ENCODE data around the gene LRRC4C.
A peak's percentile ranks its signal among the peaks of the same experiment; 100 is the strongest.
"Not testable (repeated sequence)": the region's sequence is repeated elsewhere in the genome, so short reads cannot be mapped to it uniquely, and the experiment has no call there.

Gene LRRC4C

GRCh38 chr11:41019666-41020065, 439.8 kb downstream of the LRRC4C start:
- DNase-seq (ENCODE audit: low read depth): not testable (repeated sequence)

GRCh38 chr11:41018224-41018623, 441.2 kb downstream of the LRRC4C start:
- no peak for DNase-seq (ENCODE audit: low read depth)

- no peak for DNase-seq (ENCODE audit: low read depth)
These were observed 448.9 kb downstream of the LRRC4C start for GRCh38 chr11:41010361-41011050.

- DNase-seq (ENCODE audit: low read depth): no peak
These were observed 453.5 kb downstream of the LRRC4C start for GRCh38 chr11:41005986-41006385.

- peak; percentile 33 for DNase-seq (ENCODE audit: low read depth)
These were observed 455.8 kb downstream of the LRRC4C start for GRCh38 chr11:41003339-41004282.

GRCh38 chr11:40998920-40999319, 460.5 kb downstream of the LRRC4C start:
- no peak for DNase-seq (ENCODE audit: low read depth)

GRCh38 chr11:40987776-40988435, 471.5 kb downstream of the LRRC4C start:
- DNase-seq (ENCODE audit: low read depth): no peak

- DNase-seq (ENCODE audit: low read depth): peak; percentile 23
These were observed 473.1 kb downstream of the LRRC4C start for GRCh38 chr11:40986320-40986719.

GRCh38 chr11:40975076-40975475, 484.4 kb downstream of the LRRC4C start:
- DNase-seq (ENCODE audit: low read depth): no peak

GRCh38 chr11:40974186-40974795, 485.2 kb downstream of the LRRC4C start:
- no peak for DNase-seq (ENCODE audit: low read depth)

- DNase-seq (ENCODE audit: low read depth): no peak
These were observed 500.7 kb downstream of the LRRC4C start for GRCh38 chr11:40958707-40959106.

GRCh38 chr11:40952479-40952878, 507.0 kb downstream of the LRRC4C start:
- no peak for DNase-seq (ENCODE audit: low read depth)

GRCh38 chr11:40938002-40938401, 521.5 kb downstream of the LRRC4C start:
- no peak for DNase-seq (ENCODE audit: low read depth)

- DNase-seq (ENCODE audit: low read depth): no peak
These were observed 534.5 kb downstream of the LRRC4C start for GRCh38 chr11:40924915-40925314.

- peak; percentile 1 for DNase-seq (ENCODE audit: low read depth)
These were observed 538.2 kb downstream of the LRRC4C start for GRCh38 chr11:40921246-40921645.

- not testable (repeated sequence) for DNase-seq (ENCODE audit: low read depth)
These were observed 548.7 kb downstream of the LRRC4C start for GRCh38 chr11:40910774-40911173.

- no peak for DNase-seq (ENCODE audit: low read depth)
These were observed 565.0 kb downstream of the LRRC4C start for GRCh38 chr11:40894501-40894900.

- DNase-seq (ENCODE audit: low read depth): peak; percentile 13
These were observed 574.0 kb downstream of the LRRC4C start for GRCh38 chr11:40885250-40885954.

GRCh38 chr11:40882301-40882700, 577.2 kb downstream of the LRRC4C start:
- no peak for DNase-seq (ENCODE audit: low read depth)

GRCh38 chr11:40879911-40880310, 579.5 kb downstream of the LRRC4C start:
- DNase-seq (ENCODE audit: low read depth): no peak

- DNase-seq (ENCODE audit: low read depth): no peak
These were observed 581.5 kb downstream of the LRRC4C start for GRCh38 chr11:40877981-40878380.

GRCh38 chr11:40877256-40877655, 582.2 kb downstream of the LRRC4C start:
- peak; percentile 71 for DNase-seq (ENCODE audit: low read depth)

Data from ELR (cell line).